GM12874 (cell line): ENCODE results near the gene ZNF768.

Experiments used
- TF ChIP-seq, protein P1 (sequence below): IDR thresholded peaks from 2 replicates; pipeline ENCODE4 v1.5.1; 2011; ENCODE audit warnings: low read depth, mild to moderate bottlenecking, control low read depth, low read length, moderate library complexity; ENCODE audit not compliant: insufficient read depth

Gene ZNF768

DNA sequence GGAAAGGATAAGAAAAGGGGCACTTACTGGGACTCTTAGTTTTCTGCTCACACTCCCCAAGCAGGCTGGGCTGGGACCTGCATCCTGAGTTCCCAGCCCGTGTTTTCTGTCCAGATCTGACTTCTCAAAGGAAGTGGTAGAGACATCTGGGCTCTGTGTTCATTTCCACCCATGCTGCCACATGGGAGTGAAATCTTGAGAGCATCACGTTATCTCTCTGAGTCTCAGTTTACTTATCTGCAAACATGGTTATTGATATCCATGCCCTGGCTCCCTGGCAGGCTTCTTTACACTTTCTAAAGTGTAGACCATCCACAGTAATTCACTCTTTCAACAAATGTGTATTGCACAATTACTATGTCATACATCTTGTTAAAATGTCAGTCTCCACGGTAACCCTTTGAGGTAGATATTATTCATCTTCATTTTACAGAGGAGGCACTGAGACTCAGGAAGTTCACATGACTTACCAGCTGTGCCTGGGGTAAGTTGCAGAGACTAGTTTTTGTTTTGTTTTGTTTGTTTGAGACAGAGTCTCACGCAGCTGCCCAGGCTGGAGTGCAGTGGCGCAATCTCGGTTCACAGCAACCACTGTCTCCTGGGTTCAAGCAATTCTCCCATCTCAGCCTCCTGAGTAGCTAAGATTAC is 41.7 kb upstream of the ZNF768 start:
- TF ChIP-seq, protein P1, sequence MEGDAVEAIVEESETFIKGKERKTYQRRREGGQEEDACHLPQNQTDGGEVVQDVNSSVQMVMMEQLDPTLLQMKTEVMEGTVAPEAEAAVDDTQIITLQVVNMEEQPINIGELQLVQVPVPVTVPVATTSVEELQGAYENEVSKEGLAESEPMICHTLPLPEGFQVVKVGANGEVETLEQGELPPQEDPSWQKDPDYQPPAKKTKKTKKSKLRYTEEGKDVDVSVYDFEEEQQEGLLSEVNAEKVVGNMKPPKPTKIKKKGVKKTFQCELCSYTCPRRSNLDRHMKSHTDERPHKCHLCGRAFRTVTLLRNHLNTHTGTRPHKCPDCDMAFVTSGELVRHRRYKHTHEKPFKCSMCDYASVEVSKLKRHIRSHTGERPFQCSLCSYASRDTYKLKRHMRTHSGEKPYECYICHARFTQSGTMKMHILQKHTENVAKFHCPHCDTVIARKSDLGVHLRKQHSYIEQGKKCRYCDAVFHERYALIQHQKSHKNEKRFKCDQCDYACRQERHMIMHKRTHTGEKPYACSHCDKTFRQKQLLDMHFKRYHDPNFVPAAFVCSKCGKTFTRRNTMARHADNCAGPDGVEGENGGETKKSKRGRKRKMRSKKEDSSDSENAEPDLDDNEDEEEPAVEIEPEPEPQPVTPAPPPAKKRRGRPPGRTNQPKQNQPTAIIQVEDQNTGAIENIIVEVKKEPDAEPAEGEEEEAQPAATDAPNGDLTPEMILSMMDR: no peak

DNA sequence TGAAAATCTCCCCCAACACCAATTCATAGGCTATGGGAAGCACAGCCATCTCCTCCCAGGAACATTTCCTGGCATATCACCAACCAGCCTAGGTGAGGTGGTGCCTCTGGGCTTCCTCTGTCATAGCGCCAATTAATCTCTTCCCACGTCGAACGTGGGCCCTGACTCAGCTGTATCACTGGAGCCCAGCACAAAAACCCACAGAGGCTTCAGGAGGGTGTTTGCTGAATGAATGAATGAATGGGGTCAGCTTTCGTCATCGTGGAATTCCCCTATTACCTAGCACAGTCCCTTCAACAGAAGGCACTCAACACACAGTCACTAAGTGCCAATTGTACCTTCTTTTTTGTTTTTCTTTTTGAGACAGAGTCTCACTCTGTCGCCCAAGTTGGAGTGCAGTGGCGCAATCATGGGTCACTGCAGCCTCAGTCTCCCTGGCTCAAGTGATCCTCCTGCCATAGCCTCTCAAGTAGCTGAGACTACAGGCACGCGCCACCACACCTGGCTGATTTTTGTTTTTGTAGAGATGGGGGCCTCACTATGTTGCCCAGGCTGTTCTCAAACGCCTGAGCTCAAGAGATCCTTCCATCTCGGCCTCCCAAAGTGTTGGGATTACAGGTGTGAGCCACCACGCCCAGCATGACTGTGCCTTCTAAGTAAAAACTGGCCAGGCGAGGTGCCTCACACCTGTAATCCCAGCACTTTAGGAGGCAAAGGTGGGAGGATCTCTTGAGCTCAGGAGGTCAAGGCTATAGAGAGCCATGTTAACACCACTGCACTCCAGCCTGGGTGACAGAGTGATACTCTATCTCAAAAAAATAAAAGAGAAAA is 41.0 kb upstream of the ZNF768 start:
- TF ChIP-seq, protein P1: no peak

DNA sequence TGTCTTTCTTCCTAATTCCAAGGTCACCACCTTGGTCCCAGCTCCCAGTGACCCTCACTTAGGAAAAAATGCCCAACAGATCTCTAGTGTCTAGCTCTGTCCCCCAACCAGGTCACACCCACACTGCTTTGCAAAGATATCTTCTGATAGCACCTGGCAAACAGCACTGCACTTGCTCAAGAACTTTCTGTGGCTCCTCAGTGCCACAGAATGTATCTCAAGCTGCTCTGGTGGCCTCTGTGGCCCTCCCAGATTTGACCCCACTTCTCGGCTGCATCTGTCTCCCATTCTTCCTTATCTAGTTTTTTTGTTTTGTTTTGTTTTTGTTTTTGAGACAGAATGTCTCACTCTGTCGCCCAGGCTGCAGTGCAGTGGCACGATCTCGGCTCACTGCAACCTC is 40.2 kb upstream of the ZNF768 start:
- TF ChIP-seq, protein P1: no peak

DNA sequence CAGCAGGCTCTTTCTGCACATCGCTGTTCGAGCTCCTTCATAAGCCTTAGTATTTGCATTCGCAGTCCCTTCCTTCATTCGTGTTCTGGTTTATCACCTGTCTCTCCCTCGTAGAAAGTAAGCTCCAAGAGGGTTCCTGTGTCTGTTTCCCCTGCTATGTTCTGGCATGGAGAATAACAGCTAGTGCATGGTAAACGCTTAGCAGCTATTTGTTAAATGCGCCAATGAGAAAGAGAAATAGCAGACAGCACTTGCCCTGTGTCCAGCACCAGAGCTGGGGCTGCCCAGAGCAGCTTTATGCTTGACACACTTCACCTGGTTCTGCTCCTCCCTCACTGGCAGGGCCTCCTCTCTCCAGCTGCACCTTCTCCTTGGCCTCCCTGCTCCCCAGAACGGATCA is 39.6 kb upstream of the ZNF768 start:
- TF ChIP-seq, protein P1: no peak

DNA sequence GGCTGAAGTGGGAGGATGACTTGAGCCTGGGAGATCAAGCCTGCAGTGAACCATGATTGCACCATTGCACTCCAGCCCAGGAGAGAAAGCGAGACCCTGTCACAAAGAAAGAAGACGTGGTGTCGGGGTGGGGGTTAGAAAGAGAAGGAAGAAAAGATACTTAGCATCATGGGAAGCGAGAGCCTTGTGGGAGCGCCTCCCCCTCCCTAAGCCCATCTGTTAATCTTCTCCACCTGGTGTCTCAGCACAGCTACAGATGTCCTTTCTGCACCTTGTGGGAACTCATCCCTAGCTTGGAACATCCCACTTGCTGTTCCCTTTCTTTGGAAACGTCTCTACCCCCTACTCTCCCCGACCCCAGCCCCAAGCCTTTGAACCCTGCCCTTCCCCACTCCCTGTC is 39.2 kb upstream of the ZNF768 start:
- TF ChIP-seq, protein P1: no peak

DNA sequence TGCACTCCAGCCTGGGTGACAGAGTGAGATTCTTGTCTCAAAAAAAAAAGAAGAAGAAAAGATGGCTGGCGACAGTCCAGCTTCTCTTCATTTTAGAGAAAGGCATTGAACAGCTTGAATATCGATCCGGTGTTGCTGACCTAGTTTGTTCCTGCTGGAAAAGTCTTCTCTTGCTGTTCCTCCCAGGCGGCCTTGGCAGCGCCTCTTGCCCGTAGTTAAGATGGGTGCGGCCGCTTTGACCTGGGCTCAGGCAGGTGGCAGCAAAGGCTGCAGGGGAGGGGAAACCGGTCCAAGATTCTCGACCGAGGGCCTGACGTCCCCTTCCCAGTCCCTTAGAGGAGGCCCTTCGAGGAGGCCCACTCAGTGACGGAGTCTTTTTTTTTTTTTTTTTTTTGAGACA is 35.7 kb upstream of the ZNF768 start:
- TF ChIP-seq, protein P1: no peak

DNA sequence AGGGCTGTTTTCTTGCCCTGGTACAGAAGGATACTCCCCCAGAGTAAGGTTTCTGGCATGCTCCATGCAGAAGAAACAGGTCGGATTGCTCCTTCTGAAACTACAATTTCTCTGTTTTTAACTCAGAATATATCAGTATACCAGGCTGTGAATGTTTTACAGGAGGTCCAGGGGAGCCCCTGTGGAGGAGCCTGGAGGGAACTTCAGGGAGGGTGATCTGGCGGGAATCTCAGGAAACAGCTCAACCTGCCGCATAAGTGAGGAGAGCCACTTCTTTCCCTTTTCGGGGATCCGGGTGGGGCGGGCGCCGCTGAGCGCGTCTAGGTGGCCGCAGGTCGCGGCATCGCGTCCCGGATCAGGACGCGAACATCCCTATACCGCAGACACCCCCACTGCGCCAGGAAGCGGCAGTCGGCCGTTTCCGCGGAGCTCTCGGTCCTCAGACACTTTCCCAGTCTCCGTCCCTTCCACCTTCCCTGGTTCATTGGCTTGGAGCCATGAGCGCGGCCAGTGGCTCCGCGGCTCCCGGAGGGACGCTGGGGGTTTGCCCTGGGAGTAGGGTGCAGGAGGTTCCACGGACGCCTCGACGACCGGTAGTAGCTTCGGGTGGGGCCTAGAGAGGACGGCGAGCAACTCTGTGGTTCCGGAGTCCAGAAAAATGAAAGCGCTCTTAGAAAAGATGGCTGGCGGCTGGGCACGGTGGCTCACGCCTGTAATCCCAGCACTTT is 34.9 kb upstream of the ZNF768 start:
- TF ChIP-seq, protein P1: no peak
